Right renal cortex interstitium (tissue), 3 donors: ENCODE data around the gene CAVIN3. TPM values are rescaled to one million over a fixed set of nuclear protein-coding genes. Genes with fewer than 3 reads are reported as not detected.

Source experiments
- DNase-seq, 3 donors: peaks; one replicate each; pipeline ENCODE4 v3.0.0-alpha.2; 2013; ENCODE audit warnings: low read depth in 3 of 3, low spot score in 2 of 3
- polyA plus RNA-seq, 3 donors: library from polyadenylated mRNA; unstranded; fragments of 120-200 nt; gene quantifications; one replicate each; pipeline ENCODE4 v1.2.1, GENCODE V29; 2013; ENCODE audit not compliant: insufficient read length in 3 of 3

The CAVIN3 gene
- polyA plus RNA-seq, 3 donors: 9.5 to 15.3 (median 10.9) TPM

DNA sequence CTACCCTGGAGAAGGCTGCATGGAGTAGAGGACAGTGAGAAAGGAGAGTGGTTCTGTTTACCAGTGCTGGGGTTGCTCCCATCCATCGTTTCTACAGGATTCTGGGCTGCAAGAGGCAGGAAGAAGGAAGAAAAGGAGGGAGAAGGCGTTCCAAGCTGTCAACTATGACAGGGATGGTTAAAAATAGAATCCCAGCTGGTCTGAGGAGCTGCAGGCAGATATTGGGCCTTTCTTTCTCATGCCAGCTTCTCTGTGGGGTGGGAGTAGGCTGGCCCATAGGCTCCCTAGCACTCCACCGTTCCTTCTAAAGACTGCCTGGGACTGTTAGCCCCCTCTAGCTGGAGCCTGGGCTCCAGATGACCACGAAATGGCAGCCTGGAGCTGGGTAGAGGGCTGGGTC lies 47.1 kb downstream of the CAVIN3 start:
- DNase-seq: no peak

DNA sequence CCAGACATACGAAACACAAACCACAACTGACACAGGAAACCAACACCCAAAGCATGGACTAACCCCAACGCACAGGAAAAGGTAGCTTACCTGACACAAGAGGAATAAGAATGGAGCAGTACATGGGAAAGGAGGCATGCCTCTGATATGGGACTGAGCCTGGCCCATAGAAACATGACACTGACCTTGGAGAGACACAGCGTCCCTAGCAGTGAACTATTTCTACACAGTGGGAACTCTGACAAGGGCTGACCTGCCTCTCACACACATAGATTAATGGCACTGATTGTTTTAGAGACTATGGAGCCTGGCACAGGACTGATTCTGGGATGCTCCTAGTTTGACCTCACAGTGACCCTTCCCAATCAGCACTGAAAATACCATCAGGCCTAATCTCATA lies 48.7 kb downstream of the CAVIN3 start:
- no peak for DNase-seq

DNA sequence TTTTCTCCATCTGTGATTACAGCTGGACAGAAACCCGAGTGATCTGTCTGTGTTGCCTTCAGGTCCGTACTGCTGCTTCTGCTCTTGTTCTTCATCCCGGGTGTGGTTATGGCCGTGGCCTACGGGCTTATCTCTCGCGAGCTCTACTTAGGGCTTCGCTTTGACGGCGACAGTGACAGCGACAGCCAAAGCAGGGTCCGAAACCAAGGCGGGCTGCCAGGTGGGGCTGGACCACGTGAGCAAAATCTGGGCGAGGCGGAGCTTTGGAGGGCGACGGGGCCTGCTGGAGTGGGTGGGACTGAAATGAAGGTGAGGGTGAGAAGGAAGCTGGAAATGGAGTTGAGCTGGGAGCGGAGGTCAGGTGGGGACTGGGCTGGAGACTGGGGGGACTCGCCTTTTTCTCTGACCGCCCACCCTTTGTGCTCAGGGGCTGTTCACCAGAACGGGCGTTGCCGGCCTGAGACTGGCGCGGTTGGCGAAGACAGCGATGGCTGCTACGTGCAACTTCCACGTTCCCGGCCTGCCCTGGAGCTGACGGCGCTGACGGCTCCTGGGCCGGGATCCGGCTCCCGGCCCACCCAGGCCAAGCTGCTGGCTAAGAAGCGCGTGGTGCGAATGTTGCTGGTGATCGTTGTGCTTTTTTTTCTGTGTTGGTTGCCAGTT lies 49.6 kb downstream of the CAVIN3 start:
- DNase-seq: no peak

- no peak for DNase-seq
Measured at GRCh38 chr11:6269994-6270393, 50.3 kb downstream of the CAVIN3 start.

Other genes with a start within 250 kb of the CAVIN3 start
- under 1 TPM in 2 of 3 donors, not detected in 1; 0.14 to 0.25 TPM for gene OR56B4, start 212.8 kb downstream of the CAVIN3 start, polyA plus RNA-seq
- gene OR52B2, start 150.2 kb downstream of the CAVIN3 start, polyA plus RNA-seq: not detected
- under 1 TPM in 2 of 3 donors, not detected in 1; 0.11 to 0.19 TPM for gene OR52W1, start 121.3 kb downstream of the CAVIN3 start, polyA plus RNA-seq
- under 1 TPM; 0.64 to 0.83 (median 0.75) TPM for gene C11orf42, start 114.9 kb downstream of the CAVIN3 start, polyA plus RNA-seq
- 10 to 100 TPM; 35.4 to 45.6 (median 38.1) TPM for gene FHIP1B, start 85.9 kb downstream of the CAVIN3 start, polyA plus RNA-seq
- gene CNGA4, start 81.4 kb downstream of the CAVIN3 start, polyA plus RNA-seq: under 1 TPM; 0.08 to 0.14 (median 0.11) TPM
- under 1 TPM; 0.47 to 0.72 (median 0.61) TPM for gene CCKBR, start 60.7 kb downstream of the CAVIN3 start, polyA plus RNA-seq
- gene SMPD1, start 70.0 kb upstream of the CAVIN3 start, polyA plus RNA-seq: 10 to 100 TPM; 31.0 to 32.3 (median 32.1) TPM
- 10 to 100 TPM; 51.9 to 56.5 (median 52.5) TPM for gene APBB1, start 98.6 kb upstream of the CAVIN3 start, polyA plus RNA-seq
- gene HPX, start 120.5 kb upstream of the CAVIN3 start, polyA plus RNA-seq: 1 to 10 TPM; 1.6 to 2.2 (median 2.2) TPM
- 10 to 100 TPM; 16.1 to 19.3 (median 17.0) TPM for gene TRIM3, start 153.4 kb upstream of the CAVIN3 start, polyA plus RNA-seq
- 10 to 100 TPM; 64.8 to 67.5 (median 66.2) TPM for gene ARFIP2, start 160.8 kb upstream of the CAVIN3 start, polyA plus RNA-seq
- 10 to 100 TPM; 38.3 to 42.4 (median 38.7) TPM for gene TIMM10B, start 161.0 kb upstream of the CAVIN3 start, polyA plus RNA-seq
- 1 to 10 TPM; 5.8 to 6.3 (median 6.2) TPM for gene DNHD1, start 176.8 kb upstream of the CAVIN3 start, polyA plus RNA-seq